Ureter (tissue), 1 donor: ENCODE results near the gene NFYB. TPM values are rescaled to one million over a fixed set of nuclear protein-coding genes. Genes with fewer than 3 reads are reported as not detected.
A peak's percentile ranks its signal among the peaks of the same experiment; 100 is the strongest.
"Not testable (repeated sequence)": the region's sequence is repeated elsewhere in the genome, so short reads cannot be mapped to it uniquely, and the experiment has no call there.

Source experiments
- DNase-seq: peaks from one replicate; pipeline ENCODE4 v3.0.0-alpha.2; 2020; ENCODE audit warnings: low spot score
- total RNA-seq: library from RNA; stranded (reverse); gene quantifications from one replicate; pipeline ENCODE4 v1.2.4, GENCODE V29; 2023
- donor health status: DM: yes; HTN: yes; CAD: no.

The NFYB gene
- total RNA-seq, 1 donor from 2014 or later: 26.8 TPM

DNA sequence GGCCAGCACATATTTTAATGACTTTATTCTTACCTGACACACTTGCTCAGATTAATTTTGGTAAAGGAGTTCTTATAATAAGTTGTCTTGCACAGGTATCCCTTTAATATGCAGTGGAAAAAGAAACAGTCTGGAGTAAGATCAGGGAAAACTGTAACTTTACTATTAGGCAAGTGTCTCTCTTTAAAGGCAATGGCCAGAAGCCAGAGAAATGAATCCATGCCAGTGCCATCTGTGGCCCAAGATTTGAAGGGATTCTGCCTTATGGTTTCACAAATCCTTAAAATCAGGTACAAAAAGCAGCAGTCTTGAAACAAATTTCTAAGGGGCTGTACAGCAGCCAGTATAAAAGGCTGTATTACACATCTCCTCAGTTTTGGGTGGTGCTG is 22.4 kb downstream of the NFYB start:
- no peak for DNase-seq

DNA sequence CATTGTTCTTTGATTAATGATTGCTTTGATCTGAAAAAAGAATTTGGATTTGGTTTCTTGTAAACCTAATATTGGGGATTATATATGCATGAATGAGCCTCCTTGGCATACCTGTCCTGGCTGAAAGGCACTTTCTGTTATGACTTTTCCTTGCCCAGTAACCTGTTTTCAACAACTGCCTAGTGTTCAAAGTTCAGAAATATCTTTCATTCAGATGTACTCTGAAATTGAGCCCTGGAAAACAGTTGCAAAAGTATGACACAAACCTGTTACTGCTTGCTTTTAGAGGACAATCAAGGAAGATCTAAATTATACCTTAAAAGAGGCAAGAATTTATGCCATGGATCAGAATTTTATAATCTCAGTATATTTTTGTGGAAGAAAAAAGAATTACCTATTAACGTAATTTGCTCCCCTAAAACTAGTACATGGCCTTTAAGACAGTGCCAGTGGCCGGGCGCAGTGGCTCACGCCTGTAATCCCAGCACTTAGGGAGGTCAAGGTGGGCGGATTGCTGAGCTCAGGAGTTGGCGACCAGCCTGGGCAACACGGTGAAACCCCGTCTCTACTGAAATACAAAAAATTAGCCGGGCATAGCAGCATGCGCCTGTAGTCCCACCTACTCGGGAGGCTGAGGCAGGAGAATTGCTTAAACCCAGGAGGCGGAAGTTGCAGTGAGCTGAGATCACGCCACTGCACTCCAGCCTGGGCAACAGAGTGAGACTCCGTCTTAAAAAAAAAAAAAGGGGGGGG is 23.0 kb downstream of the NFYB start:
- DNase-seq: not testable (repeated sequence)

DNA sequence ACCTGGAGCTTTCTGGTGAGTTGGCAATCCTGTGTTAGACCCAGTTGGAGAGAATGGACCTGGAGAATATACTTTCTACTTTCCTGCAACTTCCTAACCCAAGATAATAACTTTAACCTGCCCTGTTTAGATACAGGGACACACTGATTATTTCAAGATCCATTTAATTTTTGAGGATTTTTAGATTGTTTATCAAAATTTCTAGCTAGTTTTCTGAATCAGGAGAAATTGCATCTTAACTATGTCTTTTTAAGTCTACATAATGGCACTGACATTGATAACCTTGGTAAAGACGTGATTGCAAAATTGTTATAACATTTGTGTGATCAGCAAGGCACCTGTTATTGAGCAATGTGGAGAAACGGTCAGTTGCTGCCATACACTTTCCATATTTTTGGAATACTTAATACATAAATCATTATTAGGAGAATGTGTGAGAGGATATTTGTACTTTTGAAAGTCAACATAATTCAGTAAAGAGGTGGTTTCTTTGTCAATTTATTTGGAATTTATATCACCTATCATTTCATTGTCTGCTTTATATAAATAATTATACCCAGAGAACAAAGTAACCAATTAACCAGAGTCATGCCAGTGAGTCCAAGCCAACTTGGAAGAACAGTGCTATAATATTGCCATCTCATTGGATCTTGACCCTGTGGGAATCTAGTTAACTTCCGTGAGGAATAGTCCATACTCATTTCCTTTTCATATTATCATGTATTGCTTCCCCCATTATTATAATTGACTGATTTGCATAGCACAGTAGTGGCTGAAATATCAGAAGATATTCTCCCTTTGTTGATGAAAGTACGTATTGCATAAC is 28.4 kb downstream of the NFYB start:
- DNase-seq: no peak

DNA sequence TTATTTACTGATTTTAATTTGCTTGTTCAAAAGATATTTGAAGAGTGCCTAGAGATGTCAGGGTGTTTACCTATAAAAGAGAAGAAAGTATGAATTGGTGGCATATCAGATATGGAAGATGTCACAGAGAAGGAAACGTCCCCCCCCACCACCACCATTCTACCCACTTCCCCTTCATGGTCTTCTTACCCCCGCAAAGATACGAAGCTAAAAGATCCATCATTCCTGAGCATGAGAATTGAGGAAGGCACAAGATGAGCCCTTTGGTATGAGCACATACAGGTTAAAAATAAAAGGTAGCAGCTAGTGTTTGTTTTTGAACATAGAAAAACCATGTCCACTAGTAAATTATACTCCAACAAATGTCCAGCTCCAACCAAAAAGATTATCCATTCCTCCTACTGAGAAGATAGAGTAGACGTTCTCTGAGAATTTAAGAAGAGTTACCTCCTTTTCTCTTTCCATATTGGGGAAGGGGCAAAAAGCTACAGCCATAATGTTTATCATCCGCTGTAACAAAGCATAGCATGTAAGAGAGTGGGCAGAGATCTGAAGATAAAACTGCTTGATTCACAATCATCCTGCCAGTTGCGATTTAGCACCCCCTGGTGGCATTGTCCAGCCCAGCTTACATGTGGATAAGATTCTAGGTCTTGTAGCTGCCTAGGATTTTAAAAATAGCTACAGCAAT is 29.1 kb downstream of the NFYB start:
- peak; percentile 86 for DNase-seq

DNA sequence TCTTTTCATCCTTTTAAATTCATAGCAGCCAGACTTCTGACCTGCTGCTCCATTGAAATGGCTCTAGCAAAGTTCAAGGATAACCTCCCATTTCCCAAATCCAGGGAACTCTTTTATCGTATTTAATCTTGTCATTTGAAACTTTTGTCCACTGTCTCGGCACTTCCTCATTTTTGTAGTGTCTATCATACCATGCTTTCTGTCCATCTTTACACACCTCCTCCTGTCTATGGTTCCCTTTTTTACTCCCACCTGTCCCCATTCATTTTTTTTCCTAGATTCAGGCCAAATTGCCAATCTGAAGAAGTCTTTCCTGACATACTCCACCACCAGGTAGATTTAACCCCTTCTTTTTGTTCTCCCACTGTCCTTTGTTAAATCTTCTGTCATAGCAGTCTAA is 31.0 kb downstream of the NFYB start:
- no peak for DNase-seq

DNA sequence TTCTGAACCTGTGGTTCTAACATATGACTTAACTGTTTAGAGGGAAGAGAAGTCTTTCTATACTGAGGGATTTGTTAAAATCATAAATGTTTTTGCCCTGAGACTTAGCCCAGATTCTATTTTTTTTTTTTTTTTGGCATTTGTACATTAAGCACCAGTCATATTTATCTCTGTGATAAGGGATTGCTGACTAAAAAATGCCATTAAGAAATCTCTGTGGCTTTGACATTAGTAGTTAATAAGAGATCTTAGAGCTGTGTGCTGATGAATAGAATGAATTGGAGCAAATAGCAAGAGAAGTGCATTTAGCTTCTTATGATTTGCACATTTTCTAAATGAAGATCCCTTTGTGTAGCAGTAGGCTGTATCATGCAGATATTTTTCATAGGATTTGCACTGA is 32.5 kb downstream of the NFYB start:
- DNase-seq: no peak

DNA sequence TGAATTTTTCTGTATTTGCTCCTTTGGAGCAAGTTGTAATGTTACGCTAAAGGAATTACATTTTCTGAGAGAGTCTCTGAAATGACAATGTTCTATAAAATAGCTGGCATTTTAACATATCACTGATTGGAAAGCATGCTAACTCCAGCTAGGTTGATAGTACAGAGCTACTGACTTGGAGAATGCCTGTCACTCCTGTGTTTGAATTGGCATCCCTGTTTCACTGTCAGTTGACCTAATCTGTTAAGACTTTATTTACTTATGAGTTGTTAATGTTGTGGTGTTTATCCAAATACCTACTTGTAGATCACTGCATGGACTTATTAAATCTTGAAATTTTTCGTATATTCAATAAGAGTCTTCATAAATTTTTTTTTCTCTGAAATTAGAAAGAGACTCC is 40.1 kb downstream of the NFYB start:
- no peak for DNase-seq

DNA sequence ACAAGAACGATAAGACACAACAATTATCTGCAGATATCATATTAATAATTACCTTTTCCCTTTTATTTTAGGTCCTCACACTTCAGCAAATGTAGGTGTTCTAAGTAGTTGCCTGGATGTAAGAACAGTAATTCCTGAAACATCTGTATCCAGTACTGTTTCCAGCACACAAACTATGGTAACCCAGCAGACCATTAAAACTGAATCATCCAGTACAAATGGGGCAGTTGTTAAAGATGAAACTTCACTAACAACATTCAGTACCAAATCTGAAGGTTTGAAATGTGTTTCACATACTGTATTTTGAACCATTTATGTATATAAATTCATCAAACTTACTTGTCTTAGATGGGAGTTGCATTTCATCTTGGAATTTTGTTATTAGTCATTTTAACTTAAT is 42.7 kb downstream of the NFYB start:
- no peak for DNase-seq

DNA sequence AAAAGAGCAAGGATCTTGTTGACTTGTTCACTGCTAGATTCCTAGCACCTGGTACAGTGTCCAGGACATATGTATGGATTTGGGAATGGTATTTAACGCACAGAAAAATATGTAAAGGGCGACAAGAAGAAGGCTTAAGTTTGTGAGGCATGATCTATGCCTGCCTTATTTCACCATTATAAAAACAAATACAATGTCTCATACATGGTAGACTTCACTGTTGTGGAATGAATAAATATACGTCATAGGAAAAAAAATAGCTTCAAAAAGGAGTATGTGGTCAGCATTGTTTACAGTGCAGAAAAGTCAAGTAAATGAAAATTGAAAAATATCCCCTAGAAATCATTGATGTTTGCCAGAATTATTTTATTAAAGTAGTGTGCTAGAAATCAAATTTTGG is 43.7 kb downstream of the NFYB start:
- no peak for DNase-seq

DNA sequence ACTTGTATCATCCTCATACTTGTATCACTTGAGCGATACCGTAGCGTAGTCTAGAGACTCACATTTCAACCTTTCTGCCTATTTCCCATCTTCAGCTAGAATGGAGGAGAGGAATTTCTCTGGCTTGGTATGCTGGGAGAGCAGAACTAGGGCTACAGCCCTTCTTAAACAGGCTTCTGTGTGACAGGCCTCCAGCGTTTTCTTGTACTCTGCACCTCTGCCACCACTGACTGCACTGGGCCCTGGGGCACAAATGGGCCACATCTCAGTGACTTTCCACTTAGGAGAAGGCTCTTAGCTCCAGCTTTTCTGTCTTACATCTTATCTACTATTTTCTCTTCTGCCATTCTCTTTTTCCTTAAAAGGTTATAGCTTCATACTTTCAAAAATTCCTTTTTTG is 46.9 kb downstream of the NFYB start:
- DNase-seq: no peak

DNA sequence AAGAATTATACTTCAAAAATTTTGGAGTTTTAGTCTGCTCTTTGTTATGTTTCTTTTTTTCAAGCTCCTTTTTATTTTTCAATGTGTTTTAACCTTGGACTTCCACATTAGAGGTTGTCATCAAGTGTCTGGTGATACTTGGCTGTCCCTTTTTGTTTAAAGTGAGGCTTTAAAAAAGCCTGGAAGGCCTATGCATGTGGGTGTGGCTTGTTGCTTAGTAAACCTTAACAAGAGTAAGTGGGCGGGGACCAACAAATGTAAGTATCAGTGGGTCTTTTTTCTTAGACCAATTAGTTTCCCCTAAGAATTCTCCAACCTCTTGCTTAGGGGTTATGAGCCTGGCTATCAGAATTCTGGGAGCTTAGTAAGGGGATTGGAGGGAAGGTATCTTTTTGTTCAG is 47.3 kb downstream of the NFYB start:
- no peak for DNase-seq

DNA sequence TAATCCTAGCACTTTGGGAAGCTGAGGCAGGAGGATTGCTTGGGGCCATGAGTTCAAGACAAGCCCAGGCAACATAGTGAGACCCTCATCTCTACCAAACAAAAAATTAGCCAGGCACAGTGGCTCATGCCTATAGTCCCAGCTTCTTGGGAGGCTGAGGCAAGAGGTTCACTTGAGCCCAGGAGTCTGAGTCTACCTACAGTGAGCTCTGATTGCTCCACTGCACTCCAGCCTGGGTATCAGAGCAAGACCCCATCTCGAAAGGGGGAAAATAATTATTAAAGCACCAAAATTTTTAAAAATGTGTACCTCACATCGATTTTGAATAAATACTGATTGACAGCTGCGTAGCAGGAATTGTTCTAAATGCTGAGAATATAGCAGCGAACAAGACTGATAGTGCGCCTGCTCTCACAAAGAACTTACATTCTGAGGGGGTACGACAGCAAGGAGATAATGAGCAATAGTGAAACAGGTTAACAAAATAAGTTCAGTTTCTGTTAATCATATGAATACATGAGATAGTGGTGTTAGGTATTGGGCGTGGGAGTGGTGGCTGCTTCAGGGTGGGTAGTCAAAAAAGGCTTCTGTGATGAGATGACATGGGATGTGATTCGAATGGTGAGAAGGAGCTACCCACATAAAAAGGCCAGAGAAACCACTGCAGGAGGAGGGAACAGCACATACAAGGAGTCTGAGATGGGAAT is 54.1 kb downstream of the NFYB start:
- no peak for DNase-seq

DNA sequence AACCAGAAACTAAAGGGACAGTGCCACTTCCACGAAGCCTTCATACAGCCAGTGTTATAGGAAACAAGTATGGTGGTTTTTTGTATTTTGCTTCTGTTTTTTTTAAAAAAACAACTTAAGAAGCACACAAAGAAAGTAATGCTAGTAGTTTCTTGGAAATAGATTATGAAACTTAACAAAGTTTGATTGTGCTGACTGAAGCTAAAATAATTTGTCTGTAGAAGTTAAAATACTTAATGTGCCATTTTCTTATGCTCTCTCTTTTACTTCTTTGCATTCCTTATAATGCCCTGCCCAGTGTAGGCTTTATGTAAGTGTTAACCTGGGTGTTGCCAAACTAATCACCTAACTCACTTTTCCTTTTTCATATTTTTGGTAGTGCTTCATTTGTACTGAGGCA is 57.2 kb downstream of the NFYB start:
- DNase-seq: no peak

DNA sequence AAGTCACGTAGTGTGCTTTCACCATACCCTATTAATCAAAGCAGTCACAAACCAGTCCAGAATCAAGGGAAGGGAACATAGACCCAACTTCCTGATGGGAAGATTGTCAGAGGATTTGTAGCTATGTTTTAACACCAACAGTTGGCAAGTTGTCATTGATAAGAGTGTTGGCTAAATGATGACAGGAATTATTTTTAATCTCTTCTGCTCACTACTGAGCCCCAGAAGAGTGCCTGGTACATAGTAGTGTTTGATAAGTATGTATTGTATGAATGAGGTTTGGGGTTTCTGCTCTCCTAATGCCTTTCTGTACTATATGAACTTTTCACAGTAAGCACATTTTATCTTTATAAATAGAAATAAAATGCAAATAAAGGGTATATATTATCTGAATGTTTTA is 59.0 kb downstream of the NFYB start:
- no peak for DNase-seq

DNA sequence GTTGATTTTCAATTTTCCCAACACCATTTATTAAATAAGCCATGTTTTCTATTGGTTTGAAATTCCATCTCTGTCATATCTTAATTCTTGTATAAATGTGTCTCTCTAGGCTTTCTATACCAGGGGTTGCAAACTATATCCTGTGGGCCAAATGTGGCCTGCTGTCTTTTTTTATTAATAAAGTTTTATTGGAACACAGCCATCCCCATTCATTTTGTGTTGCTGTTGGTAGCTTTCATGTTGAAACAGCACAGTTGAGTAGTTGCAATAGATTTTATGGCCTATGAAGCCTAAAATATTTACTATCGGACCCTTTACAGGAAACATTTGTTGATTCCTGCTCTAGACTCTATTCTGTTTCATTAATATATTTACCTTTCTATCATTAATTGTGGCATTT is 64.3 kb downstream of the NFYB start:
- no peak for DNase-seq

DNA sequence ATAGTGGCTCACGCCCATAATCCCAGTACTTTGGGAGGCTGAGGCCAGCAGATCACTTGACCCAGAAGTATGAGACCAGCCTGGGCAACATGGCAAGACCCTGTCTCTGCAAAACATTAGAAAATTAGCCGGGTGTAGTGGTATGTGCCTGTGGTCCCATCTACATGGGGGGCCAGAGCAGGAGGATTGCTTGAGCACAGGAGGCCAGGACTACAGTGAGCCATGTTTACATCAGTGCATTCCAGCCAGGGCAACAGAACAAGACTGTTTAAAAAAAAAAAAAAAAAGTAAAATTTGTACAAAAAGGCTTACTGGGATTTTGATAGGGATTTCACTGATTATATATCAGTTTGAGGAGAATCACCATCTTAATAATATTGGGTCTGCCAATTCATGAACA is 65.9 kb downstream of the NFYB start:
- DNase-seq: no peak

Other genes with a start within 250 kb of the NFYB start
- gene HSP90B1, start 207.8 kb downstream of the NFYB start, total RNA-seq: 426 TPM
- 24.9 TPM for gene TDG, start 172.3 kb downstream of the NFYB start, total RNA-seq
- 13.3 TPM for gene GLT8D2, start 88.0 kb downstream of the NFYB start, total RNA-seq
- gene HCFC2, start 73.7 kb downstream of the NFYB start, total RNA-seq: 22.0 TPM
- gene TXNRD1, start 77.6 kb upstream of the NFYB start, total RNA-seq: 45.5 TPM
- 4.7 TPM for gene EID3, start 165.5 kb upstream of the NFYB start, total RNA-seq